Esophagus muscularis mucosa (tissue), 4 donors: ENCODE results near the gene RAET1E.
"Not testable (repeated sequence)": the region's sequence is repeated elsewhere in the genome, so short reads cannot be mapped to it uniquely, and the experiment has no call there.

Experiments
- CTCF ChIP-seq, 3 experiments: fragments of 200-600 bp in 2 of 3; fragments of 450-650 bp in 1 of 3; sonication (generic) in 2 of 3; IDR thresholded peaks; one replicate each; pipeline ENCODE4 v1.5.1; 2017 to 2019; ENCODE audit warnings: antibody characterized with exemption in 3 of 3, mild to moderate bottlenecking in 2 of 3, moderate library complexity in 1 of 3
- EP300 ChIP-seq: sonication (generic); formaldehyde crosslinking; IDR thresholded peaks from one replicate; pipeline ENCODE4 v1.6.1; 2017; ENCODE audit warnings: antibody characterized with exemption
- POLR2A ChIP-seq: fragments of 450-650 bp; IDR thresholded peaks from one replicate; pipeline ENCODE4 v1.6.1; 2017; ENCODE audit warnings: antibody characterized with exemption, moderate library complexity, mild to moderate bottlenecking, low read depth
- POLR2AphosphoS5 ChIP-seq, 2 donors: sonication (generic); formaldehyde crosslinking; IDR thresholded peaks; one replicate each; pipeline ENCODE4 v1.6.1; 2017; ENCODE audit warnings: antibody characterized with exemption in 2 of 2

GRCh38 chr6:149854017-149854416 is 43.9 kb downstream of the RAET1E start:
- TF ChIP-seq POLR2A; CTCF (IDR thresholded peaks at IDR 0.05); POLR2AphosphoS5 (IDR thresholded peaks at IDR 0.05); EP300: not testable (repeated sequence)
